T-helper 17 cell (primary cell): ENCODE data around the gene SRD5A1. TPM values are rescaled to one million over a fixed set of nuclear protein-coding genes. Genes with fewer than 3 reads are reported as not detected.
A peak's percentile ranks its signal among the peaks of the same experiment; 100 is the strongest.

Experiments
- ATAC-seq: fragments of 150-1000 bp; cut with Tn5 transposase; 2 replicates; pipeline ENCODE4 v1.10.0; 2021; ENCODE audit warnings: mild to moderate bottlenecking, moderate library complexity
- DNase-seq, 3 donors: peaks; one replicate each; pipeline versions ENCODE4 v3.0.0 to v3.0.0-alpha.2; 2020 to 2021
- H3K9me3 ChIP-seq: one replicate; pipeline ENCODE4 v1.7.0; 2013; ENCODE audit warnings: low read length, mild to moderate bottlenecking; ENCODE audit not compliant: control insufficient read depth, poor library complexity, severe bottlenecking
- H3K27ac Mint-ChIP-seq: one replicate; pipeline ENCODE4 v1.8.0; 2022; ENCODE audit warnings: mild to moderate bottlenecking, moderate library complexity, mixed read lengths
- H3K27me3 Mint-ChIP-seq: one replicate; pipeline ENCODE4 v1.8.0; 2022; ENCODE audit warnings: mixed read lengths
- H3K36me3 Mint-ChIP-seq: one replicate; pipeline ENCODE4 v1.8.0; 2022; ENCODE audit warnings: low read depth, mixed read lengths
- H3K4me1 Mint-ChIP-seq: one replicate; pipeline ENCODE4 v1.8.0; 2022; ENCODE audit warnings: mild to moderate bottlenecking, mixed read lengths
- H3K4me3 Mint-ChIP-seq: one replicate; pipeline ENCODE4 v1.8.0; 2022; ENCODE audit warnings: mild to moderate bottlenecking, moderate library complexity, mixed read lengths
- total RNA-seq, 4 donors: library from RNA in 2 of 4; stranded (reverse) in 2 of 4; gene quantifications; one replicate each; pipeline ENCODE4 v1.2.3 and lab custom pipeline; 2022 to 2026

Gene SRD5A1
- total RNA-seq, 2 donors from 2014 or later: 3.7 to 4.4 TPM

DNA sequence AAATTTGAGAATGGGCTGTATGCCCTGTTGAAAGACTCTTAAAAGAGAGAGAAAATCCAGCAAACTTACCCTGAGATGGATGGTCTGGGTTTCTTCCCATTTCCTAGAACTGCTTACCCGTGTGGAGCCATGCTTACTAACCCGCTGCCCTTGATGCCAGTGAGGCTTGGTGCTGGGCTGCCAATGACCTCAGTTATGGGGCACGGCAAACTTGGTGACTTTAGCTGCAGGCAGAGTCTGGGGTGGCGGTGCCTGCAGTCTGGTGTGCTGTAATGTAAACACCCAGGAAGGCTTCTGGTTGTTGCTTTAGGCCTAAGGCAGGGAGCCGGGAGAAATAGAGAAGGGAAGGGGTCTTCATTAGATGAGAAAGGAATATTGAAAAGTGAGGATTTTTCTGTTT is 72.7 kb downstream of the SRD5A1 start:
- ATAC-seq (no peak), DNase-seq (no peak)
- H3K9me3 ChIP-seq: no peaks in the 10 kb centered on the region
- Mint-ChIP-seq H3K27me3 (peaks cover 9% of the 10 kb centered on the region), H3K4me1 (peaks cover 5% of the 10 kb centered on the region), H3K4me3 (no peak overlapping the region), H3K27ac (no peak overlapping the region), H3K36me3 (no peaks in the 10 kb centered on the region)

DNA sequence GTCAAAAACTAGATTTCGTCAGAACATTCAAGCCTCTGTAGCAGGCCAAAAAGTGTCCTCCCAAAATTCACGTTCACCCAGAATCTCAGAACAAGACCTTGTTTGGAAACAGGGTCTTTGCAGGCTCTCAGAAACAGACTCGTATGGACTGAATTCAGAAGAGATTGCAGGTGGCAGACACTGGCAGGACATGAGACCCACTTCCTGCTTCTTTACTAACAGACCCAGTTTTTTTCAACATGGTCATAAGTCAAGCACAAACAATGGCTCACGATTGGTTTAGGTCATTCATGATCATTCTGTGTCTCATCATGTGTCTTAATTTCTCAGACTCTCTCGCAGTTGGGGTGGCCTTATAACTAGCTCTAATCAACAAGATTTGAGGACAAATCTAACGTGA is 74.6 kb downstream of the SRD5A1 start:
- H3K9me3 ChIP-seq: no peaks in the 10 kb centered on the region
- H3K36me3 Mint-ChIP-seq: no peaks in the 10 kb centered on the region
- H3K27ac Mint-ChIP-seq: no peak overlapping the region
- H3K4me1 Mint-ChIP-seq: peaks cover 10% of the 10 kb centered on the region
- ATAC-seq (no peak), DNase-seq (no peak)
- H3K27me3 Mint-ChIP-seq: no peaks in the 10 kb centered on the region
- H3K4me3 Mint-ChIP-seq: no peak overlapping the region

DNA sequence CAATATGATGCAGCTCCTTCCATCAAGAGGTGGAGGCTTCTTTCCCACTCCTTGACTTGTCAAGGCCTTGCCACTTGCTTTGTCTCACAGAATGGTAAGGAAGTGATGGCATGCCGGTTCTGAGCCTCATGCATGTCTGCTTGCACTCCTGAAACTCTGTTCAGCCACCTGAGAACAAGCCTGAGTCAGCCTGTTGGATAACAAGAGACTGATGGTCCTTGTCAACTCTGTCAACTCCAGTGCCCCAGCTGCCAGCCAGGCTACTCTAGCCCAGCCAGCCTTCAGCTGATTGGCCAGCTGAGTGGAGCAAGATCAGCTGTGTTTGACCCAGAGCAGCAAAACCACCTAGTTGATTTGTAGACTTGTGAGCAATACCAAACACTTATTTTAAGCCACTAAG is 75.6 kb downstream of the SRD5A1 start:
- no peak for ATAC-seq
- H3K27me3 Mint-ChIP-seq: no peaks in the 10 kb centered on the region

DNA sequence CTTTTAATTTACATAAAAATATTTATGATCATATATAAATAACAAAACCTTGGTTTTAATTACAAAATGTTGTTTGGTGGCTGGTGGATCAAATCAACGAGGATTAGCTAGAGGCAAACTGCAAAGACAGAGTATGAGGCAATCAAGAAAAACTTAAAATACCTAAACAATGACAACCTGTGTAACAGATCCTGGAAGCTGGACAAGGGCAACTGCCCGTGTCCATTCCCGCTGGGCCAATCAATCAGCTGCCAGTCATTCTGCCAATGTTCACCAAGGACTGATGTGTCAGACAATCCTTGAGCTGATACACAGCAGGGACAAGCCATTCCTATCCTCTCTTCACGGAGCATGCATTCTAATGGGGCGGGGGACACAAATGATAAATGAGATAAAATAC is 76.8 kb downstream of the SRD5A1 start:
- ATAC-seq (no peak), DNase-seq (no peak)
- no peaks in the 10 kb centered on the region for H3K36me3 Mint-ChIP-seq
- no peak overlapping the region for H3K27ac Mint-ChIP-seq
- peaks cover 7% of the 10 kb centered on the region for H3K4me1 Mint-ChIP-seq
- H3K9me3 ChIP-seq: no peaks in the 10 kb centered on the region
- no peak overlapping the region for H3K4me3 Mint-ChIP-seq
- H3K27me3 Mint-ChIP-seq: no peaks in the 10 kb centered on the region

More for the DNA sequence above, 75.6 kb downstream of the SRD5A1 start:
- H3K36me3 Mint-ChIP-seq: no peaks in the 10 kb centered on the region
- H3K4me3 Mint-ChIP-seq: no peak overlapping the region
- DNase-seq: no peak
- no peak overlapping the region for H3K27ac Mint-ChIP-seq
- no peaks in the 10 kb centered on the region for H3K9me3 ChIP-seq
- peaks cover 10% of the 10 kb centered on the region for H3K4me1 Mint-ChIP-seq

DNA sequence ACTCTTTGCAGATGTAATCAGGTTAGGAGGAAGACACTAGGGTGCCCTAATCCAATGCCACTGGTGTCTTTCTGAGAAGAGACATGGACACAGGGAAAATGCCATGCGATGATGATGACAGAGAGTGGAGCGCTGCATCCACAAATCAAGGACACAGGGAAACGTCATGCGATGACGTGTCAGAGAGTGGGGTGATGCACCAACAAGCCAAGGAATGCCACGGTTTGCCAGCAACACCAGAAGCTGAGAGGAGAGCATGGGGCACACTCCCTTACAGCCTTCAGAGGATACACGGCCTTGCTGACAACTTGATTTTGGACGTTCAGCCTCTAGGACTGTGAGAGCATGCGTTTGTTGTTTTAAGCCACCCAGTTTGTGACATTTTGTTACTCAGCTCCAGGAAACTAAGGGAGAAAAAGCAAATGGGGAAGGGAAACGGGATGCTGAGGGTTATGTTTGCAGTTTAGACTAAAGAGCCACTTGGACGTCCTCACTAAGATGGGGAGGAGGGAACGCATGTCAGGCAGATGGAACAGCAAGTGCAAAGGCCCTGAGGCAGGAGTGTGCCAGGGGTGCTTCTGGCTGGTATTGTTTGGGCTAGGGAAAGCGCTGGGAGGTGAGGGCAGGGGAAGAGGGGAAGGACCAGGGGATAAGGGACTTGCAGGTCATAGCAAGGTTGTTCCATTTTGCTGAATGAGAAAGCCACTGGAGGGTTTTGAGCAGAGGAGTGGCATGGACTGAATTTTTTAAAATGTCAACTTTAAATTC is 77.5 kb downstream of the SRD5A1 start:
- Mint-ChIP-seq H3K27ac (no peak overlapping the region), H3K27me3 (no peaks in the 10 kb centered on the region), H3K36me3 (no peaks in the 10 kb centered on the region), H3K4me3 (peak overlapping the region; percentile 39), H3K4me1 (peaks cover 10% of the 10 kb centered on the region)
- no peak for DNase-seq
- H3K9me3 ChIP-seq: no peaks in the 10 kb centered on the region
- no peak for ATAC-seq

DNA sequence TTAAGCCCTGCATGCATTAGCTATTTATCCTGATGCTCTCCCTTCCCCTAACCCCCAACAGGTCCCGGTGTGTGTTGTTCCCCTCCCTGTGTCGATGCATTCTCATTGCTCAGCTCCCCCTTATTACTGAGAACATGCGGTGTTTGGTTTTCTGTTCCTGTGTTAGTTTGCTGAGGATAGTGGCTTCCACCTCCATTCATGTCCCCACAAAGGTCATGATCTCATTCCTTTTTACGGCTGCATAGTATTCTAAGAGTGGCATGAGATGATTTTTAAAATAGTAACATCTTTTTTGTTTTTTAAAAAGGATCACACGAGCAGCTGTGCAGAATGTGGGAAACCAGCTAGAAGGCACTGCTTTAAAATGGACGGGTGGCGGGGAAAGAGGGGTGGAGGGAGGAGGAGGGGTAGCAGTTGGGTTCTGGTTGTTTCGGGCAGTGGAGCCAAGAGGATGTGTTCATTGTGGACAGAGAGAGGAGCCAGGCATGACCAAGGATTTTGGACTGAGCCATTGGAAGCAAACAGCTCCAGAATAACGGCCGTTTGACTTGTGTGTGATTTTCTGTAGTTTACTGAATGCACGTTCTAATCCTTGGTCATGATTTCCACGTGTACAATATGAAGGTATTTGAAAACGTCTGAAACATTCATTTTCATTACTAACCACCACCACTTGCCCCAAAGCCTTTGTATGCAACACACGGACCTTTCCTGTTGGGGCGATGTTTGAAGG is 78.3 kb downstream of the SRD5A1 start:
- ATAC-seq (no peak), DNase-seq (no peak)
- no peaks in the 10 kb centered on the region for H3K9me3 ChIP-seq
- H3K4me1 Mint-ChIP-seq: peaks cover 18% of the 10 kb centered on the region
- no peaks in the 10 kb centered on the region for H3K36me3 Mint-ChIP-seq
- peak overlapping the region; percentile 88 for H3K4me3 Mint-ChIP-seq
- no peaks in the 10 kb centered on the region for H3K27me3 Mint-ChIP-seq
- peak overlapping the region; percentile 80 for H3K27ac Mint-ChIP-seq

DNA sequence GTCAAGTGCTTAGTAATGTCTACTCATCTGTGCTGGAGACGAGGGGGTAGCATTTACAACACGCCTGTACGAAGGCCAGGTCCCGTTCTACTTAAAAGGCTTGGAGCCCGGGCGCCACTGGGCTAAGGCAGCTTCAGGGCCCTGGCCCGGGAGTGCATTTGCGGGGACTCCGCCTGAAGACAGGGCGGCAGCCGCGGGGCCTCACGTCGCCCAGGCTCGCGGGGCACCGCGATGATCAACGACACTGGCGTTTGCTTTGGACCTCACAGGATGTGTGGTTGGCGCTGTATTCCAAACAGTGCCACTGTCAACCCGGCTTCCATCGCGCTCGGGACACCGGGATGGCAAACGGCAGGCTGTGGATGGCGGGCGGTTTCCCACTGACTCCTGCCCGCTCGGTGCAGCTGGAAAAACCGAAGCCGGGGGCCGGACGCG is 78.9 kb downstream of the SRD5A1 start:
- H3K4me1 Mint-ChIP-seq: peaks cover 22% of the 10 kb centered on the region
- peak overlapping the region; percentile 88 for H3K4me3 Mint-ChIP-seq
- H3K9me3 ChIP-seq: no peaks in the 10 kb centered on the region
- no peaks in the 10 kb centered on the region for H3K36me3 Mint-ChIP-seq
- H3K27ac Mint-ChIP-seq: peak overlapping the region; percentile 80
- no peaks in the 10 kb centered on the region for H3K27me3 Mint-ChIP-seq
- ATAC-seq (peak; percentile 14), DNase-seq (peak in 2 of 3 donors; percentile 30 to 32)

DNA sequence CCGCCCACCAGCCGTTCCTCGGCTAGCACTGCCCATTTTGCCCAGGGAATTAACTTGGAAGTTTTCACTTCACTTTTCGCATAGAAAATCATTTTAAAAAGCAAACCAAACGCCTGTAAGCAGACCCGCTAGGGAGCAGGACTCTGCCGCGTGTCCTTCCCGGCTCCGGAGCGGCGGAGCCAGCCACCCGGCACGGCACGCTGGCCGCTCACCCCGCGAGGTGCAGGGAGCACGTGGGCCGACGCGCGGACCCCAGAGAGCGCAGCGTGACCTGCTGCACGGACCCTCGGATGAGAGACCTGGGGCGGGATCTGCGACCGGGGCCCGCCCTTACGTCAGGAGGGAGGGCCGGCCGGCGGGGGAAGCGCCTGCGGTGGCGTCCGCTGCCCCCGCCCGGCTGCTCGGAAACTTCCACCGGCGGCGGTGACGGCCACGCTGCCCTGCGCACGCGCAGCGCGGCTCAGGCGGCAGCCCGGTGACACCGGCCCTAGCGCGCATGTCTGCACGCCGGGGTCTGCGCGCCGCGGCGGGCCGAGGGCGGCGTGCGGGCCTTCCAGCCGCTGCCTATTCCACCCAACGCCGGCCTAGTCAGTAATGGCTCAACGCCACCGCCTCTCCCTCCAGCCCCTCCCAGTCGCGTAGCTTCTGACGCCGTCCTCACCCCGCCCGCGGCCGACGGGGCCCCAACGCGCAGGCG is 79.5 kb downstream of the SRD5A1 start:
- peak; percentile 84 for ATAC-seq
- Mint-ChIP-seq H3K4me1 (peaks cover 27% of the 10 kb centered on the region), H3K27me3 (no peaks in the 10 kb centered on the region)

DNA sequence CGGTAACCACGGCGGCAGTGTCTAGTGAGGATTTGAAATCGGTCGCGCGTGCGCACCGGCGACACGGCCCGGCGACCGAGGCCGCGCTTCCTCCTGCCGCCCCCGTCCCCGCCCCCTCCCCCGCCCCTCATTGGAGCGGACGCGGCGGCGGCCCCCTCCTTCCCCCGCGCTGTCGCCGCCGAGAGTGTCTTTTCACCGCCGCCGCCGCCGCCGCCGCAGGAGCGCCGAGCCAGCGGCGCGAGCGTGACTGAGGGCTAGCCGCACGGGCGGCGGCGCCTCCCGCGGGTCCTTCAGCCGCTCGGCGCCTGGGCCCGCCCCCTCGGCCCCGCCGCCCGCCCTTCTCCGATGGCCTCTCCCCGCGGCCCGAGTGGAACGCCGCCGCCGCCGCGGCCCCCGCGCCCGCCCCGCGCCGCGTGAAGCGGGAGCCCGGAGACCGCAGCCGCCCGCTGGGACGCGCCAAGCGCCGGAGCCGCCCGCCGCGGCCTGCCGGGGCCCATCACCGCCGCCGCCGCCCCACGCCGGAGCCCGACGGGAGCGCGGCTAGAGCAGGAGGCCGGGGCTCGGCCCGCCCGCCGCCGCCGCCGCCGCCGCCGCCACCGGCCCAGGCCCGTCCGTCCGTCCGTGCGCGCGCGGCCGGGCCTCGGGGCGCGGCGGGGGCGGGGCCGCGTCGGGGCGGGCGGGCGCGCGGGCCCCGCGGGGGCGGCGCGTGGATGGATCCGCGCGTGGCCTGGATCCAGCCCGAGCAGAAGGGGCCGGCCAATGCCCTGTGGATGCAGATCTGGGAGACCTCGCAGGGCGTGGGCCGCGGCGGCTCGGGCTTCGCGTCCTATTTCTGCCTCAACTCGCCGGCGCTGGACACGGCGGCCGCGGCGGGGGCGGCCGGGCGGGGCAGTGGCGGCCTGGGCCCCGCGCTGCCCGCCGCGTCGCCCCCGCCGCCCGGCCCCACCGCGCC is 80.3 kb downstream of the SRD5A1 start, which contains the start of gene TENT4A:
Gene TENT4A, plus strand, starts transcription at position 159 of the 952 bp plus-strand sequence. Its CDS starts 552 bp downstream, at position 711.
- Mint-ChIP-seq H3K4me1 (peaks cover 36% of the 10 kb centered on the region), H3K27ac (peak within 1 kb of the TSS; percentile 80), H3K4me3 (peak within 1 kb of the TSS; percentile 88), H3K36me3 (no peaks in the 10 kb centered on the region), H3K27me3 (no peaks in the 10 kb centered on the region)
- H3K9me3 ChIP-seq: no peaks in the 10 kb centered on the region
- ATAC-seq (no peak), DNase-seq (peak in 2 of 3 donors; percentile 97 to 98)

More for the DNA sequence above, 79.5 kb downstream of the SRD5A1 start:
- Mint-ChIP-seq H3K4me3 (peak overlapping the region; percentile 88), H3K27ac (peak overlapping the region; percentile 80), H3K36me3 (no peaks in the 10 kb centered on the region)
- peak in 1 of 3 donors; percentile 99 for DNase-seq
- H3K9me3 ChIP-seq: no peaks in the 10 kb centered on the region

DNA sequence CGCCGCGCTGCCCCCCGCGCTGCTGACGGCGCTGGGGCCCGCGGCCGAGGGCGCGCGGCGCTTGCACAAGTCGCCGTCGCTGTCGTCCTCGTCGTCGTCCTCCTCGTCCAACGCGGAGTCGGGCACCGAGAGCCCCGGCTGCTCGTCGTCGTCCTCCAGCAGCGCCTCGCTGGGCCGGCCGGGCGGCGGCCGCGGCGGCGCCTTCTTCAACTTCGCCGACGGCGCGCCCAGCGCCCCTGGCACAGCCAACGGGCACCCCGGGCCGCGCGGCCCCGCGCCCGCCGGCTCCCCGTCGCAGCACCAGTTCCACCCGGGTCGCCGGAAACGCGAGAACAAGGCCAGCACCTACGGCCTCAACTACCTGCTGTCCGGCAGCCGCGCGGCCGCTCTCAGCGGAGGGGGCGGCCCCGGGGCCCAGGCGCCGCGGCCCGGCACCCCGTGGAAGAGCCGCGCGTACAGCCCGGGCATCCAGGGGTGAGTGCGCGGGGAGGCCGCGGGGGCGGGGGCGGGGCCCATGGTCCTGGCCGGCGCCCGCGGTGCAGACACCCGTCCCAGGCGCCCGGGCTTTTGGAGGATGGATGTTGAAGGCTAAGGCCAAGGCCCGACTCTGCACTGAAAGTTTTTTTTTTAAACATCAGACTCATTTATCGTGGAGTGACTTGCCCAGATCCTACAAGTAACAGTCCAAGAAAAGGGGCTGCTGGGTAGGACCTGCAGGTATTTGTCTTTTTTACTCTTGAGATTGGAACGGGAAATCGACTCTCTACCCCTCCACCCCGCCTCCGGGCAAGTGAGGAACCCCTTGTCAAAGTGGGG is 81.2 kb downstream of the SRD5A1 start:
- peak in 1 of 3 donors; percentile 33 for DNase-seq
- ATAC-seq: no peak
- peak overlapping the region; percentile 86 for H3K27ac Mint-ChIP-seq
- no peaks in the 10 kb centered on the region for H3K27me3 Mint-ChIP-seq
- no peaks in the 10 kb centered on the region for H3K9me3 ChIP-seq
- no peaks in the 10 kb centered on the region for H3K36me3 Mint-ChIP-seq
- H3K4me3 Mint-ChIP-seq: peak overlapping the region; percentile 93
- H3K4me1 Mint-ChIP-seq: peaks cover 43% of the 10 kb centered on the region

DNA sequence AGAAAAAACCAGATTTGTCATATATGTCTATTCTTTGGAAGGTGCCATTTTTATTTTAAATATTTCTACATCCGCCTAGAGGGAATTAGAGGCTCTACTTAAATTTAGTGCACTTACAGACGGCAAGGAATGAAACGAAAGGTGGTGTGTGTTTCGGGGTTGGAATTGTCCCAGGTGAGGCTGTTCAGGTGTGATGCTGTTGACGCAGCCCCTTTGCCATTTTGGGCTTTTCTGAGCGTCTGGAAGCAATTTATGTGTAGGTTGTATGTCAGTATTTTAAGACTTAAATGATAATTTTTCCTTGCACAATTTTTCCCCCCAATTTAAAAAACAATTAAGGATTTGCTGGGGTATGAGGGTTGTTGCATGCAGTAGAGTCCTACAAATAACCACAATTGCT is 82.0 kb downstream of the SRD5A1 start:
- no peak for DNase-seq
- no peaks in the 10 kb centered on the region for H3K36me3 Mint-ChIP-seq
- H3K9me3 ChIP-seq: no peaks in the 10 kb centered on the region
- no peak for ATAC-seq
- H3K27ac Mint-ChIP-seq: peak overlapping the region; percentile 86
- no peaks in the 10 kb centered on the region for H3K27me3 Mint-ChIP-seq
- peaks cover 52% of the 10 kb centered on the region for H3K4me1 Mint-ChIP-seq
- peak overlapping the region; percentile 93 for H3K4me3 Mint-ChIP-seq
